Activated T-helper 17 cell treated with anti-CD3 and anti-CD28 coated beads, Interleukin-2, amount 50 U/mL, for 72 hours (primary cell): Measurements from ENCODE around the gene NDUFA13. TPM values are rescaled to one million over a fixed set of nuclear protein-coding genes. Genes with fewer than 3 reads are reported as not detected.

Experiments used
- ATAC-seq: fragments of 150-1000 bp; cut with Tn5 transposase; replicated peaks from 2 replicates; pipeline ENCODE4 v1.10.0; 2021; ENCODE audit warnings: mild to moderate bottlenecking, moderate library complexity
- H3K27ac Mint-ChIP-seq: one replicate; pipeline ENCODE4 v1.8.0; 2022; ENCODE audit warnings: mixed read lengths
- H3K27me3 Mint-ChIP-seq: one replicate; pipeline ENCODE4 v1.8.0; 2022; ENCODE audit warnings: mixed read lengths
- H3K36me3 Mint-ChIP-seq: one replicate; pipeline ENCODE4 v1.8.0; 2022; ENCODE audit warnings: low read depth, mild to moderate bottlenecking, mixed read lengths
- H3K4me1 Mint-ChIP-seq: one replicate; pipeline ENCODE4 v1.8.0; 2022; ENCODE audit warnings: mixed read lengths
- H3K4me3 Mint-ChIP-seq: one replicate; pipeline ENCODE4 v1.8.0; 2022; ENCODE audit warnings: mild to moderate bottlenecking, mixed read lengths
- H3K9me3 Mint-ChIP-seq: one replicate; pipeline ENCODE4 v1.8.0; 2022; ENCODE audit warnings: mixed read lengths
- total RNA-seq, 2 donors: library from RNA; stranded (reverse); gene quantifications; one replicate each; pipeline ENCODE4 v1.2.3, GENCODE V29; 2022

The NDUFA13 gene
- total RNA-seq, 2 donors from 2014 or later = 276 to 397 TPM

DNA sequence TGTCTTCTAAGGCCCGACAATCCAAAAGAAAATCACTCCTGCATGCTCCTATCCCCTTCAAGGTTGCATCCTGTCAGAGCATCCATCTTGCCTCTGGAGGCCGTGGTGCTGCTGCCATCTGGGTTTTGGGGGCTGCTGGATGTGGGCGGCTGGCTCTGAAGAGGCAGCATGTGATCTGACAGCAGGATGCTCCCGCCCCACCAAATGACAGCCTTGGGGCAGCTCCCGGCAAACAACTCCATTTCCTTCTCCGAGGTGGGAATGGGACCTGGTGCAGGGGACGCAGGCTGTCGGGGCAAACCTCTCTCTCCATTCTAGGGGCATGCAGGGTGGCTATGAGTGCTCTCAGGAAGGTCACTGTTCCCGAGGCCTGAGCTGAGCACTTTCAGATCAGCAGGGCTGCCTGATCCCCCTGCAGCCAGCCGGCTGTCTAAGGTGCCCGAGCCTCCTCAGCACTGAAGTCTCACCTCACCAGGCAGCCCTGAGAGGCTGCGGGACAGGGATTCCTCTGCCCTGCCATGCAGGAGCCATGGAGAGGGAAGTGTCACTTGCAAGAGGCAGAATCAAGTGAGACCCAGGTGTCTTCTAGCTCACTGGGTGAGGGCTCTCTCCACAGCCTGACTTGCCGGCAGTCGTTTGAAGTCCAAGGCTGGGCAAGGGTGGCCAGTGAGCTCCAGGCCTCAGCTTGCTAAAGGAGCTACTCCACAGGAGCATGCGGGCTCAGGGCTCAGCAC, 29.5 kb upstream of the NDUFA13 start:
- no peaks in the 10 kb centered on the region for H3K27me3 Mint-ChIP-seq
- H3K27ac Mint-ChIP-seq = peak overlapping the region; percentile 96
- H3K36me3 Mint-ChIP-seq = peaks cover 22% of the 10 kb centered on the region
- peaks cover 25% of the 10 kb centered on the region for H3K4me1 Mint-ChIP-seq
- H3K9me3 Mint-ChIP-seq = no peaks in the 10 kb centered on the region
- no peak for ATAC-seq
- H3K4me3 Mint-ChIP-seq = no peak overlapping the region

DNA sequence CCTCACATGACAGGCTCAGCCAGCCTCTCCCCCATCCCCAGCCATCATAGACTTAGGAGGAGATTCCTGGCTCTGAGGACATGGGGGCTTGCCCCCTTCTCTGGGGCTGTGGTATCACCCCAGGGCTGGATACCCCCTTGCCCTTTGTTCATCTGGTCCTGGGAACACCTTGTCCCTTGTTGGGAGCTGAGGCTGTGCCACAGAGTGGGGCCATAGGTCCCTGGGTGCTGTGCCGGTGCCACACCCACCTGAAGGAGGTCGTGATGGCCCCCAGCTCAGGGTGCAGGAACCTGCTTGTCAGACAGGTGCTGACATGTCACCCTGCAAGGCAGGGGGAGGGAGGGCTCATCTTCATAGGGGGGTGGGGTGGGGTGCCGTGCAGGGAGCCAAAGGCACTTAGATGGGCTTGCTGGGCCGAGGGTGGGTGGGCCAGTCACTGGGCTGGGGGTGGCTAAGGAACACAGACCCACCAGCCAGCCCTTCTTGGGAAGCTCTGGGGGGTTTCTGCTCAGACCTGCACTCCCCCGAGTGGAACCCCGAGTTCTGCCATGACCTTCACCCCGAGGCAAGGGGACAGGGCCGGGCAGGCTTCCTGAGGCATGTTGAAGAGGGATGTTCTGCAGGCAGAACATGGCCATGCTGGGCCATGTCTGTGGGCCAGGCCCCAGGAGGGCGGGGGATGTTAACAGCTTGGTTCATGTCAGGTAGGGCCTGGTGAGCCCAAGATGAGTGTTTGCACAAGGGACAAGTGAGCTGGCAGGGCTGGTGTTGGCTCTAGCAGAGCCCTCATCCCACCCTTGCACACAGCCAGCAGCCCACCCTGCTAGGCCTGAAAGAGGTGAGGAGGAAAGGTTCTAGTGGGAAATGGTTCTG, 28.7 kb upstream of the NDUFA13 start:
- H3K27ac Mint-ChIP-seq = peak overlapping the region; percentile 96
- no peaks in the 10 kb centered on the region for H3K9me3 Mint-ChIP-seq
- ATAC-seq = no peak
- H3K4me3 Mint-ChIP-seq = peak overlapping the region; percentile 70
- peaks cover 23% of the 10 kb centered on the region for H3K36me3 Mint-ChIP-seq
- H3K4me1 Mint-ChIP-seq = peaks cover 25% of the 10 kb centered on the region
- H3K27me3 Mint-ChIP-seq = no peaks in the 10 kb centered on the region

- no peaks in the 10 kb centered on the region for H3K9me3 Mint-ChIP-seq
- ATAC-seq = no peak
- peak overlapping the region; percentile 96 for H3K27ac Mint-ChIP-seq
- H3K36me3 Mint-ChIP-seq = peaks cover 23% of the 10 kb centered on the region
- H3K27me3 Mint-ChIP-seq = no peaks in the 10 kb centered on the region
- peak overlapping the region; percentile 70 for H3K4me3 Mint-ChIP-seq
- H3K4me1 Mint-ChIP-seq = peaks cover 25% of the 10 kb centered on the region
These were observed 27.8 kb upstream of the NDUFA13 start for GRCh38 chr19:19487950-19488874.

DNA sequence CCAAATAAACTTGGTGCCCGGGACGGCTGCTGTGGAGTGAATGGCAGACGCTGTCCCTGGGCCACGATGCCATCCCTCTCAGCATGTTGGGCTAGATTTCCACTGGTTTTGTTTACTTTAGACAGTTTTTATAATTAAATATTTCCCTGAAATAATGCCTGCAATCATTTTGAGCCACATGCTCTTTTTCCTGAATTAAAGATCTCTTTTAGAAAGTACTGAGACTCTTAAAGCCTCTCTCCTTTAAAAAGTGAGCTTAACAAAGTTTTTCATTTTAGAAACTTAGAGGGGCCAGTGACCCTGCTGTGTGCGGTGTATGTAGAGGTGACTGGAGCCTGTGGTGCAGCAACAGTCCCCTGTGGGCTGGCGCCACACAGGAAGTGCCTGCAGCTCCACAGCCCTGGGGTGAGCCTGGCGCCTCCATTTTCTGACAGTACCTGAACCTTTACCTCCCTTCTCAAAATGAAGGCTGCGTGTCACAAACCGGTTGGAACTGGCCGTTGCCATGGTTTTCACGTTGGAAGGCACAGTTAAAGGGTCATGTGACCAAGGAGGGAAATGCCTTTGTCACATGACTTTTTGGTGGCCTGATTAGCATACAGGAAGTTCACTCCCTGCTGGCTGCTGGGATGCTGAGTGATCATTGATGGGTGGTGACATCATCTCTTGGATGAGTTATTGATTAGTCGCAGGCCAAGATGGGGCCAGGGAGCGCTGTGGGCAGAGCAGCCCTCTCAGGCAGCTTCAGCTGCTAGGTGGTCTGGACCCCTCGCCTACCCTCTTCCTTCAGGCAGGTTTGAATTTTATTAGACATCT, 26.9 kb upstream of the NDUFA13 start:
- Mint-ChIP-seq H3K9me3 (no peaks in the 10 kb centered on the region), H3K4me3 (peak overlapping the region; percentile 70), H3K27ac (peak overlapping the region; percentile 96), H3K4me1 (peaks cover 25% of the 10 kb centered on the region), H3K27me3 (no peaks in the 10 kb centered on the region), H3K36me3 (peaks cover 29% of the 10 kb centered on the region)
- peak; percentile 91 for ATAC-seq

- Mint-ChIP-seq H3K4me3 (peak overlapping the region; percentile 70), H3K27me3 (no peaks in the 10 kb centered on the region), H3K9me3 (no peaks in the 10 kb centered on the region), H3K4me1 (peaks cover 25% of the 10 kb centered on the region), H3K27ac (peak overlapping the region; percentile 96), H3K36me3 (peaks cover 37% of the 10 kb centered on the region)
- ATAC-seq = no peak
These were observed 26.2 kb upstream of the NDUFA13 start for GRCh38 chr19:19489804-19490204.

- peak; percentile 15 for ATAC-seq
- Mint-ChIP-seq H3K4me3 (peak overlapping the region; percentile 70), H3K27me3 (no peaks in the 10 kb centered on the region)
These were observed 25.6 kb upstream of the NDUFA13 start for GRCh38 chr19:19490214-19490968.

DNA sequence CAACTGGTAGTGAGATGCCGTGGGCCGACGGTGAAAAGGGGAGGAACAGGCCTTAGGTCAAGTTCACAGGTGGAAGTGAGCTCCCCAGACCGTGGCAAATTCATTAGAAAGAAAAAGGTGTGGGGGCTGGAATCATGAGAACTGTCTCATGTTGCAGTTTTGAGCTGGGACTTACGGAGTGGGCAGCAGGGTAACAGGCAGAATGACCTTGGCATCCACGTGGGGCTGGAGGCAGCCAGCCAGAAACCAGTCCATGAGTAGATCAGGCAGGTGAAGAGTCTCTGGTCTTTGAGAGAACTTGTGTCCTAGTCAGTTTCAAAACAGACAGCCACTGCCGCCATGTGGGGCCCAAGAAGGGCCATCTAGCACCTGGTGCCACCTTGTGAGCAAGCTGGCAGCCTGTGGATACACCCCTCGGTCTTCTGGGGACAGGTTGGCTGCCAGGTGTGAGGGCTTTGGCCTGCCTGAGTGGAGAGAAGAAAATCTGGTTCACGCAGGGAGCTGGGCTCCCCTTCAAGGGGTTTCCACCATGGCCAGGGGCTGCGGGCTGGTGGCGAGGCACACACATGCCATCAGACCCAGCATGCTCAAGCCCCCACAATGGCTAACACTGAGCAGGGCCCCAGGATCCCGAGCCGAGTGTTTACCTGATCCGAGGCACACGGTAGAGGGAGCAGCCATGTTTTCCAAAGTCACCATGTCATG, 24.6 kb upstream of the NDUFA13 start:
- ATAC-seq = no peak
- Mint-ChIP-seq H3K4me1 (peaks cover 25% of the 10 kb centered on the region), H3K27me3 (no peaks in the 10 kb centered on the region), H3K9me3 (no peaks in the 10 kb centered on the region), H3K27ac (no peak overlapping the region), H3K4me3 (no peak overlapping the region), H3K36me3 (peaks cover 53% of the 10 kb centered on the region)

More at GRCh38 chr19:19490214-19490968, 25.6 kb upstream of the NDUFA13 start:
- Mint-ChIP-seq H3K4me1 (peaks cover 25% of the 10 kb centered on the region), H3K36me3 (peaks cover 43% of the 10 kb centered on the region), H3K27ac (peak overlapping the region; percentile 96), H3K9me3 (no peaks in the 10 kb centered on the region)

DNA sequence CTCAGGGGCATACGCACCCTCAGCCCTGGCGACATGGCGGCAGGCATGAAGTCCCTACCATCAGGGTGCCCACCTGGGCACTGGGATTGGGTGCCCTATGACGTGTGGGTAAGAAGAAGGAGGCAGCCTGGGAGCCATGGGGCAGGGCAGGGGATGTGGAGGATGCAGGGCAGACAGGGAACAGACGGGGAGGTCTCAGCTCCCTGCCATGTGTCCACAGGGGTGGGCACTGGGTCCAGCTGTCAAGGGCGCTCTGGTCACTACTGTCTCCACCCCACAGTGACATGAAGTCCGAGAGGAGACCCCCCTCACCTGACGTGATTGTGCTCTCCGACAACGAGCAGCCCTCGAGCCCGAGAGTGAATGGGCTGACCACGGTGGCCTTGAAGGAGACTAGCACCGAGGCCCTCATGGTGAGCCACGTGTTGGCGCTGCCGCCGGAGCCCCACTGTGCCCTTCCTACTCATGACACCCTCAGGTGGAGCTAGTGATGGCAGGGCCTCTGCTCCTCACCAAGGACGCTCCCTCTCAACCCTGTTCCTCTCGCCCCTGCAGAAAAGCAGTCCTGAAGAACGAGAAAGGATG, 23.9 kb upstream of the NDUFA13 start:
- Mint-ChIP-seq H3K4me1 (peaks cover 25% of the 10 kb centered on the region), H3K9me3 (no peaks in the 10 kb centered on the region), H3K36me3 (peaks cover 60% of the 10 kb centered on the region), H3K4me3 (no peak overlapping the region), H3K27ac (no peak overlapping the region), H3K27me3 (no peaks in the 10 kb centered on the region)
- no peak for ATAC-seq

DNA sequence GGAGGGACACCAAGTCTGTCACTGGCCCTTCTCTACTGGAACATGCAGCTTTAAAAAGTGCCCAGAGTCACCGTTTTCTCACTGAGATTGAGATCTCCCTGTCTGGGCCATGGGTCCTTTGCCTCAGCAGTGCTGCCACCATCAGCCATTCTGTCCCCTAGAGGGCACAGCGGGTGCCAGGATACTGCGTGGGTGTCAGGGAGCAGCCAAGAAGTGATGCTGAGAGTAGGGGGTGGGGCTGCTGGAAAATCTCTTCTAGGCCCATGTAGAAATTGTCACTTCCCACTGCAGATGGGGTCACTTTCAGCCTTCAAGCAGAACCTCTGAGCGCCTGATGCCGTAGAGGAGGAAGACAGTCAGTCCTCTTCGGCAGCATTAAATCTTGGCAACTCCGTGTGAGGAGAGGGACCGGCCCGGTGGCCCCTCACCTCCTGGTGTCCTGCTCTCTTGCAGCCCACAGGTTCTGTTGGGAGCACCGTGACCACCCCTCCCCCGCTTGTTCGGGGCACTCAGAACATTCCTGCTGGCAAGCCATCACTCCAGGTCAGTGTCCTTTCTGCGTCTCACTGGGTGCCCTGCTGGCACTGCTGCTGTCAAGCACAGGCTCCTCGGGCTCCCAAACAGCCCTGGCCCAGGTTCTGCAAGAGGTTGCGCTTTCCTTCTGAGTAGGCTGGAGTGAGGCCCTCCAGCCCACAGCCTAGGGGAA, 22.0 kb upstream of the NDUFA13 start:
- Mint-ChIP-seq H3K36me3 (peaks cover 76% of the 10 kb centered on the region), H3K4me1 (peaks cover 14% of the 10 kb centered on the region)
- no peak for ATAC-seq

GRCh38 chr19:19495614-19496603, 20.1 kb upstream of the NDUFA13 start:
- Mint-ChIP-seq H3K27me3 (no peaks in the 10 kb centered on the region), H3K9me3 (no peaks in the 10 kb centered on the region), H3K4me3 (no peak overlapping the region), H3K36me3 (peaks cover 82% of the 10 kb centered on the region), H3K27ac (no peak overlapping the region), H3K4me1 (no peaks in the 10 kb centered on the region)
- no peak for ATAC-seq

More for the DNA sequence above, 22.0 kb upstream of the NDUFA13 start:
- Mint-ChIP-seq H3K4me3 (no peak overlapping the region), H3K9me3 (no peaks in the 10 kb centered on the region), H3K27me3 (no peaks in the 10 kb centered on the region), H3K27ac (no peak overlapping the region)
